HCT116 (cell line): ENCODE results near the gene PDLIM5. TPM values are rescaled to one million over a fixed set of nuclear protein-coding genes. Genes with fewer than 3 reads are reported as not detected.

Source experiments
- ATAC-seq: fragments of 200-7000 bp; cut with Tn5 transposase; 2 replicates; pipeline ENCODE4 v1.9.1; 2020; ENCODE audit warnings: mild to moderate bottlenecking, moderate library complexity
- BruUV-seq: library from RNA; stranded (reverse); fragments of 400-500 nt; replicated peaks from 2 replicates; lab custom pipeline; 2021; lab: Mats Ljungman, UMichigan
- CTCF ChIA-PET: fragments of 300-600 bp; sonication (Branson Sonifier 250); formaldehyde crosslinking; loops from one replicate; lab custom pipeline; 2021; ENCODE audit warnings: antibody characterized with exemption; lab: Charles Lee
- POLR2A ChIA-PET: fragments of 300-600, 350-600 bp; sonication (Branson Sonifier 250); formaldehyde crosslinking; loops from one replicate; lab custom pipeline; 2021; ENCODE audit warnings: antibody characterized with exemption; lab: Charles Lee
- RAD21 ChIA-PET, 2 experiments: fragments of 300-600 bp; sonication (Branson Sonifier 250); formaldehyde crosslinking; loops; one replicate each; lab custom pipeline; 2023; ENCODE audit warnings: low total read pairs in 2 of 2; ENCODE audit not compliant: uncharacterized antibody in 2 of 2, unreplicated experiment in 2 of 2, low non-redundant PET in 1 of 2; lab: Charles Lee
- DNase-seq: peaks from one replicate; pipeline ENCODE4 v3.0.0-alpha.2; 2010; ENCODE audit warnings: low read depth, low spot score
- H2AFZ ChIP-seq: fragments of 200-600 bp; shearing (Covaris generic), sonication (generic); 2 replicates; pipeline ENCODE4 v1.6.1; 2017; ENCODE audit warnings: low read depth, mixed run types, mixed read lengths, antibody characterized with exemption, low read length; ENCODE audit not compliant: poor library complexity, severe bottlenecking
- H3K27ac ChIP-seq: 2 replicates; pipeline ENCODE4 v1.5.1; 2012; ENCODE audit warnings: low read depth, low read length
- H3K27me3 ChIP-seq: fragments of 200-600 bp; sonication (generic); 2 replicates; pipeline ENCODE4 v1.6.1; 2016; ENCODE audit warnings: mixed run types, low read length, mixed read lengths; ENCODE audit not compliant: insufficient read depth
- H3K36me3 ChIP-seq, 2 experiments: fragments of 200-500 bp in 1 of 2; fragments of 200-600 bp in 1 of 2; sonication (Bioruptor generic) in 1 of 2; sonication (generic) in 1 of 2; 2 replicates each; pipeline versions ENCODE4 v1.5.1 to v1.6.1; 2014 to 2016; ENCODE audit warnings: low read length in 2 of 2, inconsistent platforms in 1 of 2, mixed read lengths in 1 of 2, mixed run types in 1 of 2; ENCODE audit not compliant: insufficient read depth in 2 of 2, control insufficient read depth in 1 of 2
- H3K4me1 ChIP-seq, 2 experiments: fragments of 200-600 bp in 1 of 2; sonication (generic) in 1 of 2; 2 replicates each; pipeline versions ENCODE4 v1.5.1 to v1.6.1; 2012 to 2017; ENCODE audit warnings: low read length in 2 of 2, inconsistent platforms in 1 of 2, mild to moderate bottlenecking in 1 of 2, mixed read lengths in 1 of 2, mixed run types in 1 of 2, moderate library complexity in 1 of 2; ENCODE audit not compliant: insufficient read depth in 2 of 2, control insufficient read depth in 1 of 2
- H3K4me2 ChIP-seq: fragments of 200-600 bp; sonication (generic); 2 replicates; pipeline ENCODE4 v1.6.1; 2017; ENCODE audit warnings: mixed run types, low read length, mixed read lengths
- H3K4me3 ChIP-seq, 2 experiments: fragments of 200-600 bp in 1 of 2; sonication (generic) in 1 of 2; replicated peaks in 1 of 2; 2 replicates each; pipeline ENCODE4 v1.5.1; 2011 to 2016; ENCODE audit warnings: low read length in 2 of 2, control low read depth in 1 of 2, low read depth in 1 of 2, mild to moderate bottlenecking in 1 of 2, mixed read lengths in 1 of 2, mixed run types in 1 of 2
- H3K79me2 ChIP-seq: fragments of 200-600 bp; sonication (generic); 2 replicates; pipeline ENCODE4 v1.6.1; 2017; ENCODE audit warnings: mild to moderate bottlenecking, mixed run types, low read length, moderate library complexity, mixed read lengths; ENCODE audit not compliant: insufficient read depth
- H3K9ac ChIP-seq: fragments of 200-600 bp; sonication (generic); 2 replicates; pipeline ENCODE4 v1.6.1; 2016; ENCODE audit warnings: low read length, mixed read lengths
- H3K9me2 ChIP-seq: fragments of 200-600 bp; sonication (generic), shearing (Covaris generic); 2 replicates; pipeline ENCODE4 v1.6.1; 2017; ENCODE audit warnings: mixed run types, mild to moderate bottlenecking, moderate library complexity; ENCODE audit not compliant: insufficient read depth
- H3K9me3 ChIP-seq, 2 experiments: fragments of 200-500 bp in 1 of 2; fragments of 200-600 bp in 1 of 2; sonication (Bioruptor generic) in 1 of 2; sonication (generic) in 1 of 2; 2 replicates each; pipeline ENCODE4 v1.6.1; 2014 to 2017; ENCODE audit warnings: low read length in 2 of 2, mixed read lengths in 2 of 2, inconsistent platforms in 1 of 2, low read depth in 1 of 2, mild to moderate bottlenecking in 1 of 2, mixed run types in 1 of 2, moderate library complexity in 1 of 2; ENCODE audit not compliant: control insufficient read depth in 1 of 2, insufficient read depth in 1 of 2
- H4K20me1 ChIP-seq: fragments of 200-600 bp; sonication (generic), shearing (Covaris generic); 2 replicates; pipeline ENCODE4 v1.6.1; 2017; ENCODE audit warnings: mixed run types, mild to moderate bottlenecking, moderate library complexity; ENCODE audit not compliant: insufficient read depth
- EGR1 ChIP-seq: IDR thresholded peaks from 2 replicates; pipeline ENCODE4 v1.6.1; 2012; ENCODE audit warnings: low read depth
- ELF1 ChIP-seq: IDR thresholded peaks from 2 replicates; pipeline ENCODE4 v1.6.1; 2012; ENCODE audit warnings: low read depth, borderline replicate concordance
- EZH2phosphoT487 ChIP-seq: fragments of 200-600 bp; IDR thresholded peaks from 2 replicates; pipeline ENCODE4 v1.6.1; 2018; ENCODE audit warnings: antibody characterized with exemption, borderline replicate concordance
- FOSL1 ChIP-seq: IDR thresholded peaks from 2 replicates; pipeline ENCODE4 v1.6.1; 2012; ENCODE audit warnings: low read depth
- MAX ChIP-seq: IDR thresholded peaks from 2 replicates; pipeline ENCODE4 v1.6.1; 2012
- POLR2A ChIP-seq: IDR thresholded peaks from 2 replicates; pipeline ENCODE4 v1.7.0; 2011; ENCODE audit warnings: borderline replicate concordance; ENCODE audit not compliant: insufficient read depth, insufficient read length; ENCODE audit errors: extremely low read depth
- SIN3A ChIP-seq: IDR thresholded peaks from 2 replicates; pipeline ENCODE4 v1.6.1; 2012; ENCODE audit warnings: low read depth
- ZNF274 ChIP-seq: fragments of 200-500 bp; sonication (Bioruptor generic); IDR thresholded peaks from 2 replicates; pipeline ENCODE4 v1.6.1; 2014; ENCODE audit warnings: mild to moderate bottlenecking, low read depth, low read length, inconsistent platforms
- intact Hi-C: fragments of 100-400 bp; cut with micrococcal nuclease; formaldehyde crosslinking; loops from 2 replicates; pipeline ENCODE4 v1.10.0; 2022
- total RNA-seq: library from RNA; stranded (reverse); gene quantifications from one replicate; pipeline ENCODE4 v1.2.1, GENCODE V29; 2021; ENCODE audit not compliant: unreplicated experiment
- TF ChIP-seq, protein P1 (sequence below): IDR thresholded peaks from 2 replicates; pipeline ENCODE4 v1.6.1; 2011; ENCODE audit warnings: mild to moderate bottlenecking, low read length, moderate library complexity; ENCODE audit not compliant: insufficient replicate concordance; ENCODE audit errors: extremely low read depth

PDLIM5 gene
- total RNA-seq, 1 experiment from 2014 or later = 130 TPM

- H3K4me1 ChIP-seq = peaks cover 59 to 70% of the 10 kb centered on the region in 2 experiments
- RAD21 ChIA-PET = no interaction called here
Measured at GRCh38 chr4:94488670-94489069, 36.9 kb downstream of the PDLIM5 start.

GRCh38 chr4:94489098-94489497 lies 37.4 kb downstream of the PDLIM5 start:
- peak overlapping the region; percentile 40 for H3K4me2 ChIP-seq
- H3K9me3 ChIP-seq = no peaks in the 10 kb centered on the region
- intact Hi-C loops = no loop called here
- peaks cover 74% of the 10 kb centered on the region for H3K79me2 ChIP-seq
- H3K27ac ChIP-seq = no peak overlapping the region; the same call in 1 of the 2 replicates
- no TSS peak for BruUV-seq
- H4K20me1 ChIP-seq = no peaks in the 10 kb centered on the region
- RAD21 ChIA-PET = no interaction called here
- no peak overlapping the region for H2AFZ ChIP-seq
- no peaks in the 10 kb centered on the region for H3K9me2 ChIP-seq
- ATAC-seq = no peak
- DNase-seq = no peak
- CTCF ChIA-PET = no interaction called here
- H3K4me3 ChIP-seq = no peak overlapping the region
- POLR2A ChIA-PET = no interaction called here
- H3K36me3 ChIP-seq = no peaks in the 10 kb centered on the region
- TF ChIP-seq POLR2A (no peak), EGR1 (no peak), MAX (no peak), ELF1 (no peak), ZNF274 (no peak), EZH2phosphoT487 (no peak)
- TF ChIP-seq, protein P1, sequence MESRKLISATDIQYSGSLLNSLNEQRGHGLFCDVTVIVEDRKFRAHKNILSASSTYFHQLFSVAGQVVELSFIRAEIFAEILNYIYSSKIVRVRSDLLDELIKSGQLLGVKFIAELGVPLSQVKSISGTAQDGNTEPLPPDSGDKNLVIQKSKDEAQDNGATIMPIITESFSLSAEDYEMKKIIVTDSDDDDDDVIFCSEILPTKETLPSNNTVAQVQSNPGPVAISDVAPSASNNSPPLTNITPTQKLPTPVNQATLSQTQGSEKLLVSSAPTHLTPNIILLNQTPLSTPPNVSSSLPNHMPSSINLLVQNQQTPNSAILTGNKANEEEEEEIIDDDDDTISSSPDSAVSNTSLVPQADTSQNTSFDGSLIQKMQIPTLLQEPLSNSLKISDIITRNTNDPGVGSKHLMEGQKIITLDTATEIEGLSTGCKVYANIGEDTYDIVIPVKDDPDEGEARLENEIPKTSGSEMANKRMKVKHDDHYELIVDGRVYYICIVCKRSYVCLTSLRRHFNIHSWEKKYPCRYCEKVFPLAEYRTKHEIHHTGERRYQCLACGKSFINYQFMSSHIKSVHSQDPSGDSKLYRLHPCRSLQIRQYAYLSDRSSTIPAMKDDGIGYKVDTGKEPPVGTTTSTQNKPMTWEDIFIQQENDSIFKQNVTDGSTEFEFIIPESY = no peak
- peaks cover 56 to 70% of the 10 kb centered on the region in 2 experiments for H3K4me1 ChIP-seq
- no peaks in the 10 kb centered on the region for H3K27me3 ChIP-seq
- no peak overlapping the region for H3K9ac ChIP-seq

More at GRCh38 chr4:94488670-94489069, 36.9 kb downstream of the PDLIM5 start:
- ATAC-seq (peak; percentile 41), DNase-seq (no peak)
- ChIA-PET CTCF (no interaction called here), POLR2A (no interaction called here)
- Histone ChIP-seq H3K9me3 (no peaks in the 10 kb centered on the region), H3K27ac (no peak overlapping the region; the same call in 1 of the 2 replicates), H3K27me3 (no peaks in the 10 kb centered on the region), H3K4me2 (peak overlapping the region; percentile 40), H3K9me2 (no peaks in the 10 kb centered on the region), H3K9ac (no peak overlapping the region), H4K20me1 (no peaks in the 10 kb centered on the region), H3K79me2 (peaks cover 71% of the 10 kb centered on the region), H3K4me3 (no peak overlapping the region), H2AFZ (no peak overlapping the region), H3K36me3 (no peaks in the 10 kb centered on the region)
- intact Hi-C loops = no loop called here
- BruUV-seq = no TSS peak
- 0 out of 2 replicates have a peak, but pooled peaks have one; percentile 14 for TF ChIP-seq FOSL1
- TF ChIP-seq SIN3A = no peak
